Measurements from ENCODE around the gene DIDO1.

DIDO1 gene

DNA sequence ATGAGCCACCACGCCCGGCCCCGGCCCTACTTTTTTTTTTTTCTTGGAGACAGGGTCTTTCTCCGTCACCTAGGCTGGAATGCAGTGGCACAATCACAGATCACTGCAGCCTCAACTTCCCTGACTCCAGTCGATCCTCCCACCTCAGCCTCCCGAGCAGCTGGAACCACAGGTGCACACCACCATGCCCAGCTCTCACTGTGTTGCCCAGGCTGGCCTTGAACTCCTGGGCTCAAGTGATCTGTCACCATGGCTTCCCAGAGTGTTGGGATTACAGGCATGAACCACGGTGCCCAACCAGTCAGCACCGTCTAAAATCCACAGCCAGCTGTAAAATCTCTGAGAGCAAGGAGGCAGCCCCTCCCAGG, 43.6 kb upstream of the DIDO1 start:
- Histone ChIP-seq H4K20me1 (ENCODE audit: low read depth, low read length) (no peaks in the 10 kb centered on the region), H3K27me3 (ENCODE audit: low read length) (no peaks in the 10 kb centered on the region)

DNA sequence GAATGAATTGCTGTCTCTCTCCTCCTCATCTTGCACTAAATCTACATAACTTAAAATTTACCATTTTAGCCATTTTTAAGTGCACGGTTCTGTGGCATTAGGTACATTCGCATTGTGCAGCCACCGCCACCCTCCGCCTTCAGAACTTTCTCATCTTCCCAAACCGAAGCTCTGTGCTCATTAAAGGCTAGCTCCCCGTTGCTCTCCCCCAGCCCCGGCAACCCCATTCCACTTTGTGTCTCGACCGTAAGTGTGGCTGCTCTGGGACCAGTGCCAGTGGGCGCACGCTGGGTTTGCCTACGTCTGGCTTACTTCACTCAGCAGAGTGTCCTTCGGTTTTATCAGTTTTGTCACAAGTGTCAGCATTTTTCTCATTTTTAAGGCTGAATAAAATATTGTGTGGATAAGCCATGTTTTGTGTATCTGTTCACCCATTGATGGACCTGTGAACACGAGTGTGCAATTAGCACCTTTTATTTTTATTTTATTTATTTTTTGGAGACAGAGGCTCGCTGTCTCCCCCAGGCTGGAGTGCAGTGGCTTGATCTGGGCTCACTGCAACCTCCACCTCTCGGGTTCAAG, 43.0 kb upstream of the DIDO1 start:
- no peak overlapping the region for H3K4me3 ChIP-seq (ENCODE audit: insufficient read depth, low read length, poor library complexity, severe bottlenecking)
- H3K4me2 ChIP-seq (ENCODE audit: low read depth, low read length, poor library complexity, severe bottlenecking), result no peak overlapping the region
- H3K27ac ChIP-seq (ENCODE audit: low read depth, low read length), result no peak overlapping the region
- H3K9me3 ChIP-seq (ENCODE audit: insufficient read depth, low read length), result no peaks in the 10 kb centered on the region
- no peak overlapping the region for H2AFZ ChIP-seq (ENCODE audit: low read depth, low read length, severe bottlenecking)
- no peaks in the 10 kb centered on the region for H3K27me3 ChIP-seq (ENCODE audit: low read length)
- H3K9ac ChIP-seq (ENCODE audit: low read length), result no peak overlapping the region
- no peaks in the 10 kb centered on the region for H3F3A ChIP-seq (ENCODE audit: insufficient read depth)
- H4K20me1 ChIP-seq (ENCODE audit: low read depth, low read length), result no peaks in the 10 kb centered on the region
- no peaks in the 10 kb centered on the region for H3K36me3 ChIP-seq (ENCODE audit: low read length)
- H3K79me2 ChIP-seq (ENCODE audit: insufficient read depth, low read length), result no peaks in the 10 kb centered on the region
- no peak for TF ChIP-seq EZH2phosphoT487 (conservative IDR thresholded peaks at IDR 0.05; ENCODE audit: low read length)
- TF ChIP-seq, protein P1, sequence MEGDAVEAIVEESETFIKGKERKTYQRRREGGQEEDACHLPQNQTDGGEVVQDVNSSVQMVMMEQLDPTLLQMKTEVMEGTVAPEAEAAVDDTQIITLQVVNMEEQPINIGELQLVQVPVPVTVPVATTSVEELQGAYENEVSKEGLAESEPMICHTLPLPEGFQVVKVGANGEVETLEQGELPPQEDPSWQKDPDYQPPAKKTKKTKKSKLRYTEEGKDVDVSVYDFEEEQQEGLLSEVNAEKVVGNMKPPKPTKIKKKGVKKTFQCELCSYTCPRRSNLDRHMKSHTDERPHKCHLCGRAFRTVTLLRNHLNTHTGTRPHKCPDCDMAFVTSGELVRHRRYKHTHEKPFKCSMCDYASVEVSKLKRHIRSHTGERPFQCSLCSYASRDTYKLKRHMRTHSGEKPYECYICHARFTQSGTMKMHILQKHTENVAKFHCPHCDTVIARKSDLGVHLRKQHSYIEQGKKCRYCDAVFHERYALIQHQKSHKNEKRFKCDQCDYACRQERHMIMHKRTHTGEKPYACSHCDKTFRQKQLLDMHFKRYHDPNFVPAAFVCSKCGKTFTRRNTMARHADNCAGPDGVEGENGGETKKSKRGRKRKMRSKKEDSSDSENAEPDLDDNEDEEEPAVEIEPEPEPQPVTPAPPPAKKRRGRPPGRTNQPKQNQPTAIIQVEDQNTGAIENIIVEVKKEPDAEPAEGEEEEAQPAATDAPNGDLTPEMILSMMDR (IDR thresholded peaks at IDR 0.05; ENCODE audit: insufficient read depth, low read length, poor library complexity, severe bottlenecking), result no peak
- H3K9me2 ChIP-seq (replicated peaks; ENCODE audit: insufficient read depth, low read length), result no peaks in the 10 kb centered on the region

More for the DNA sequence above, 43.6 kb upstream of the DIDO1 start:
- Histone ChIP-seq H3K9me2 (replicated peaks; ENCODE audit: insufficient read depth, low read length) (no peaks in the 10 kb centered on the region), H3K9me3 (ENCODE audit: insufficient read depth, low read length) (no peaks in the 10 kb centered on the region), H3K4me2 (ENCODE audit: low read depth, low read length, poor library complexity, severe bottlenecking) (no peak overlapping the region), H3K79me2 (ENCODE audit: insufficient read depth, low read length) (no peaks in the 10 kb centered on the region), H3K27ac (ENCODE audit: low read depth, low read length) (no peak overlapping the region), H3K36me3 (ENCODE audit: low read length) (no peaks in the 10 kb centered on the region), H3K9ac (ENCODE audit: low read length) (no peak overlapping the region), H2AFZ (ENCODE audit: low read depth, low read length, severe bottlenecking) (no peak overlapping the region), H3F3A (ENCODE audit: insufficient read depth) (no peaks in the 10 kb centered on the region), H3K4me3 (ENCODE audit: insufficient read depth, low read length, poor library complexity, severe bottlenecking) (no peak overlapping the region)
- no peak for TF ChIP-seq EZH2phosphoT487 (conservative IDR thresholded peaks at IDR 0.05; ENCODE audit: low read length)
- TF ChIP-seq, protein P1 (IDR thresholded peaks at IDR 0.05; ENCODE audit: insufficient read depth, low read length, poor library complexity, severe bottlenecking), result no peak

DNA sequence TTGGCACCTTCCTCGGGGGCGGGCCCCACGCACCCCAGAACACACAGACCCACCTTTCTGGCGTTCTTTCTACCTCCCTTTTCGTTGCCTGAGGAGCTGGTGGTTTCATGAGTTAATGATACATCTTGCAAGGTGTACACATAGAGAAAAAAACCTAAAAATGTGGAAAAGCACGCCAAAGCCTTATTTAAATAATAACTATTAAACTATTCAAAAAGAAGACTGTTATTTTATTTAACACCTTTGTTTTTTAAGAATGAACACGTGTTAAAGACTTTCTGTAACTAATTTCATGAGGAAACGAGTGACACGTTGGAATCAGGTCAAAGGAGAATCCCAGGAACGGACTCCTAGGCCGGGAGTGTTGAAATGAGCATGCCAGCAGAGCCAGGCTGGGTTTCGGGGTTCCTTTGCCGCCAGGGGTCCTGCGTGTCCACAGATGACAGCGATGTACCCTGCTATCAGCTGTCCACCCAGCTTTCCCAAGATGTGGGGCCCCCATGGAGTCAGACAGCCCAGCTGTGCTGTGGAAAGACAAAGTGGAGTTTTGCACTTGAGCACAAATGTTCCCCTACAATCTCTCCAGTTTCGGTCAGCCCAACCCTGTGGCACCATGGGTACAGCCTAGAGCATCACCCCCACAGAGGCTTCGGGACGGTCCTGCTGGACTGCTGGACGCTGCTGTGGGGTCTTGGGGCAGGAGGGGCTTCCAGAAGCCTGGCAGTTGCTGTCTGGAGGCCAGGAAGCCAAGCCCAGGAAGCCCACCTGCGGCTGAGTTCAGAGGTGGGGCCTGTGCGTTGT, 42.3 kb upstream of the DIDO1 start:
- Histone ChIP-seq H3K27me3 (ENCODE audit: low read length) (no peaks in the 10 kb centered on the region), H3K79me2 (ENCODE audit: insufficient read depth, low read length) (no peaks in the 10 kb centered on the region), H3K4me3 (ENCODE audit: insufficient read depth, low read length, poor library complexity, severe bottlenecking) (no peak overlapping the region), H3K9me2 (replicated peaks; ENCODE audit: insufficient read depth, low read length) (no peaks in the 10 kb centered on the region), H3K36me3 (ENCODE audit: low read length) (no peaks in the 10 kb centered on the region), H3K27ac (ENCODE audit: low read depth, low read length) (no peak overlapping the region), H3K9ac (ENCODE audit: low read length) (no peak overlapping the region), H2AFZ (ENCODE audit: low read depth, low read length, severe bottlenecking) (no peak overlapping the region), H3K9me3 (ENCODE audit: insufficient read depth, low read length) (no peaks in the 10 kb centered on the region), H4K20me1 (ENCODE audit: low read depth, low read length) (no peaks in the 10 kb centered on the region), H3K4me2 (ENCODE audit: low read depth, low read length, poor library complexity, severe bottlenecking) (no peak overlapping the region), H3F3A (ENCODE audit: insufficient read depth) (no peaks in the 10 kb centered on the region)
- no peak for TF ChIP-seq EZH2phosphoT487 (conservative IDR thresholded peaks at IDR 0.05; ENCODE audit: low read length)
- TF ChIP-seq, protein P1 (IDR thresholded peaks at IDR 0.05; ENCODE audit: insufficient read depth, low read length, poor library complexity, severe bottlenecking), result no peak

Data from SU-DHL-6 (cell line).